ENCODE data around the gene CLDN9.

The CLDN9 gene

DNA sequence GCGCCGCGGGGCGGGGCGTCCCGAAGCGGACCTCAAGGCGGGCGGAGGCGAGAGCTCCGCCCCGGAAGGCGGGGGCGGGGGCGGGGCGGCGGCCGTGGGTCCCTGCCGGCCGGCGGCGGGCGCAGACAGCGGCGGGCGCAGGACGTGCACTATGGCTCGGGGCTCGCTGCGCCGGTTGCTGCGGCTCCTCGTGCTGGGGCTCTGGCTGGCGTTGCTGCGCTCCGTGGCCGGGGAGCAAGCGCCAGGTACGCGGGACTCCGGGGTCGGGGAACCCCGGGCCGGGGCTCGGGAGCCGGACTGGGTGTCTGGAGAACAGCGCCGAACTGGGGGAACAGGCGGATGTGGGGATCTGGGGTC, 7.5 kb downstream of the CLDN9 start, which contains the start of gene TNFRSF12A:
TSS of gene TNFRSF12A (plus strand) at position 122 of the 357 bp plus-strand sequence. CDS start at position 152, 30 bp downstream.
- DNase-seq (ENCODE audit: extremely low spot score), result peak; percentile 91
- POLR2A ChIA-PET, result interaction anchor here (0.6 to 1.2 kb wide), 2 partner anchors 28 to 74 kb away, joined by 3 read pairs; no protein-coding TSS in a partner anchor
- CTCF ChIA-PET, result interaction anchor here (1.2 to 15.9 kb wide), 5 partner anchors 8 to 93 kb away, joined by 3 to 231 read pairs (median 16); no protein-coding TSS in a partner anchor
- TF ChIP-seq, protein P1, sequence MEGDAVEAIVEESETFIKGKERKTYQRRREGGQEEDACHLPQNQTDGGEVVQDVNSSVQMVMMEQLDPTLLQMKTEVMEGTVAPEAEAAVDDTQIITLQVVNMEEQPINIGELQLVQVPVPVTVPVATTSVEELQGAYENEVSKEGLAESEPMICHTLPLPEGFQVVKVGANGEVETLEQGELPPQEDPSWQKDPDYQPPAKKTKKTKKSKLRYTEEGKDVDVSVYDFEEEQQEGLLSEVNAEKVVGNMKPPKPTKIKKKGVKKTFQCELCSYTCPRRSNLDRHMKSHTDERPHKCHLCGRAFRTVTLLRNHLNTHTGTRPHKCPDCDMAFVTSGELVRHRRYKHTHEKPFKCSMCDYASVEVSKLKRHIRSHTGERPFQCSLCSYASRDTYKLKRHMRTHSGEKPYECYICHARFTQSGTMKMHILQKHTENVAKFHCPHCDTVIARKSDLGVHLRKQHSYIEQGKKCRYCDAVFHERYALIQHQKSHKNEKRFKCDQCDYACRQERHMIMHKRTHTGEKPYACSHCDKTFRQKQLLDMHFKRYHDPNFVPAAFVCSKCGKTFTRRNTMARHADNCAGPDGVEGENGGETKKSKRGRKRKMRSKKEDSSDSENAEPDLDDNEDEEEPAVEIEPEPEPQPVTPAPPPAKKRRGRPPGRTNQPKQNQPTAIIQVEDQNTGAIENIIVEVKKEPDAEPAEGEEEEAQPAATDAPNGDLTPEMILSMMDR (IDR thresholded peaks at IDR 0.05; ENCODE audit: control extremely low read depth, extremely low read depth, low read depth, missing control alignments), result no peak

DNA sequence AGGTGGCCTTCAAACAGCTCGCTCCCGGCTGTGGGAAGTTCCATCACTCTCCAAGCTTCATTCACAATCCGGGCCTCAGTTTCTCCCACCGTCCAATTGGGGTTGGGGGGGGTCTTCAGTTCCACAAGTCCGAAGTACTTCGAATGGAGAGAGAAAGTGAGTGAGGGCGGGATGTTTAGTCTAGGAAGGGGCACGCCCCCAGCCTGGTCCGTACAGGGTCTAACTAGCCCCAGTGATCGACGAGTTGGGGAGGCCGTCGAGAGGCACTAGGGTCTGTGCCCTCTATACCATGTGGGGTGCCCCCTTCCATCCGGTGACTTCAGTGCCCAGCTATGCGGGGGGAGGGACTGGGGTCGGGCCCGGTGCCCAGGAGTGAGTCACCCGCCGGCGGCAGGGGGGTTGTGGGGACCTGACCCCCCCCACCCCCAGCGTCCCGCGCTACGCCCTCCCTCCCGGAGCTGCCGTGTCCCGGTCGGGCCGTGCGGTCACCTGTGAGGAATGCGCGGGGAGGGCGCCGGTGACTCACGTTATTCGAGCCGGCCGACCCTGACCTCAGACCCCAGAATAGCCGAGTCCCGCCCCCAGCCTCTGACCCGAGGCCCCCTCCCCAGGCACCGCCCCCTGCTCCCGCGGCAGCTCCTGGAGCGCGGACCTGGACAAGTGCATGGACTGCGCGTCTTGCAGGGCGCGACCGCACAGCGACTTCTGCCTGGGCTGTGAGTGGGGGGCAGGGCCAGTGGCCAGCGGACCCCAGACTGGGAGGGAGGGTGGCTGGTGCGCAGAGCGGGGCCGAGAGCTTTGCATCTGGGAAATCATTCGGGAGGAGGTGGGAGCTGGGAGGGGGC, 8.1 kb downstream of the CLDN9 start:
- no peak for DNase-seq (ENCODE audit: extremely low spot score)
- CTCF ChIA-PET, result interaction anchor here (0.7 to 15.9 kb wide), 7 partner anchors 7 to 94 kb away, joined by 3 to 231 read pairs (median 7); no protein-coding TSS in a partner anchor
- TF ChIP-seq, protein P1 (IDR thresholded peaks at IDR 0.05; ENCODE audit: control extremely low read depth, extremely low read depth, low read depth, missing control alignments), result no peak
- POLR2A ChIA-PET, result no interaction called here

DNA sequence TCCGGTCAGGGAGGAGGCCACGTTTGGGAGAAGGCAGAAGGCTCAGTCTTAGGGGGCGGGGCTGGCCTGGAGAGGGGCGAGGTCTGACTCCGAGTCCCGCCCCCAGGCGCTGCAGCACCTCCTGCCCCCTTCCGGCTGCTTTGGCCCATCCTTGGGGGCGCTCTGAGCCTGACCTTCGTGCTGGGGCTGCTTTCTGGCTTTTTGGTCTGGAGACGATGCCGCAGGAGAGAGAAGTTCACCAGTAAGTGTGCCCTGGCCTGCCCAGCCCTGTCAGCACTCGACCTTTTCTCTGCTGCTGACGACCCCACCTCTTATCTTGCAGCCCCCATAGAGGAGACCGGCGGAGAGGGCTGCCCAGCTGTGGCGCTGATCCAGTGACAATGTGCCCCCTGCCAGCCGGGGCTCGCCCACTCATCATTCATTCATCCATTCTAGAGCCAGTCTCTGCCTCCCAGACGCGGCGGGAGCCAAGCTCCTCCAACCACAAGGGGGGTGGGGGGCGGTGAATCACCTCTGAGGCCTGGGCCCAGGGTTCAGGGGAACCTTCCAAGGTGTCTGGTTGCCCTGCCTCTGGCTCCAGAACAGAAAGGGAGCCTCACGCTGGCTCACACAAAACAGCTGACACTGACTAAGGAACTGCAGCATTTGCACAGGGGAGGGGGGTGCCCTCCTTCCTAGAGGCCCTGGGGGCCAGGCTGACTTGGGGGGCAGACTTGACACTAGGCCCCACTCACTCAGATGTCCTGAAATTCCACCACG, 8.9 kb downstream of the CLDN9 start:
- TF ChIP-seq, protein P1 (IDR thresholded peaks at IDR 0.05; ENCODE audit: control extremely low read depth, extremely low read depth, low read depth, missing control alignments), result peak; percentile 31
- peak; percentile 80 for DNase-seq (ENCODE audit: extremely low spot score)
- CTCF ChIA-PET, result interaction anchor here (0.7 to 15.9 kb wide), 6 partner anchors 11 to 107 kb away, joined by 3 to 231 read pairs (median 8); no protein-coding TSS in a partner anchor
- POLR2A ChIA-PET, result interaction anchor here (0.6 kb wide), 1 partner anchor 30 kb away, joined by 3 read pairs; no protein-coding TSS in a partner anchor

DNA sequence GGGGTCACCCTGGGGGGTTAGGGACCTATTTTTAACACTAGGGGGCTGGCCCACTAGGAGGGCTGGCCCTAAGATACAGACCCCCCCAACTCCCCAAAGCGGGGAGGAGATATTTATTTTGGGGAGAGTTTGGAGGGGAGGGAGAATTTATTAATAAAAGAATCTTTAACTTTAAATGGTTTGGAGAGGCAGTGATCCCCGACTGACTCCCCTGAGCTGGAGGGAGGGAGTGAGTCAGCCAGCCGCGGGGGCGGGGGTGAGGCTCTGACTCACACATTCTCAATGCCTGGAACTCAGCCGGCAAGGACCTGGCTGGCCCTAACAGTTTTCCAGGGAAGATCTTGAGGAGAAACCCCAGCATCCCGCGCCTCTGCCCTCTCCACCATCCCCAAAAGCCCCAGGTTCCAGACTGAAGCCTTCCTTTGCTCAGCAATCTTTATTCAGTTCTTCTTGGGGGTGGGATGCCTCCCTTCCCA, 9.5 kb downstream of the CLDN9 start:
- ChIA-PET CTCF (interaction anchor here (1.0 to 15.9 kb wide), 5 partner anchors 10 to 107 kb away, joined by 3 to 231 read pairs (median 10); no protein-coding TSS in a partner anchor), POLR2A (interaction anchor here (0.6 kb wide), 1 partner anchor 29 kb away, joined by 3 read pairs; no protein-coding TSS in a partner anchor)
- DNase-seq (ENCODE audit: extremely low spot score), result peak; percentile 73
- TF ChIP-seq, protein P1 (IDR thresholded peaks at IDR 0.05; ENCODE audit: control extremely low read depth, extremely low read depth, low read depth, missing control alignments), result no peak

DNA sequence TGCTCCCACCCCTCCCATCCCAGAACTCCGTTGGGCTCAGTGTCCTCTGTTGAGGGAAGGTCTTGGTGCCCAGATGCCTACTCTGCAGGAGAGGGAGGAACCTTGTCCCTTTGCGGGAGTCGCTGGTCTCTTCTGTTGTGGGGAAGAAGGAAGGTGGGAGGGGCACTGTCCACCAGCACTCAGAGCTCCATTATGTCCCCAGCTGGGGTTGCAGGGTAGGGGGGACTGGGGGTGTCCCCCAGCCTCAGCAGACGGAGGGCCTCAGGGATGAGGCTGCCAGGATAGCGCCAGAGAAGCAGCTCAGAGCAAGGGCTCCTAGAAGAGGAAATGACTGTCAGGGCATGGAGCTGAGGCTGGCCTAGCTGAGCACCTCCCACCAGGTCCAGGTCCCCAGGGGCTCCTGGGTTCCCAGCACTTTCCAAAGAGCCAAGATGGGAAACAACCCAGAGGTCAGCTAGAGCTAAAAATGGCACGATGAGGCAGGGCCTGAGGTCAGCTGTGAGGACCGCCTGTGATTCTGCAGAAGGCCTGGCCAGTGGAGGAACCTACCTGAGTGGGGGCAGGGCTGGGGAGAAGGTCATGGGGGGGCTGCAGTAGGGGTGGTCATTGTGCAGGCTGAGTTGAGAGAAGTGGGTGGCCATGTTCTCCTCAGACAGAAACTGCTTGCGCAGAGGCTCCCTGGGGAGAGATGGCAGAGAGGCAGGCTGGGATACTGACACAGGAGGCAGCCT, 10.1 kb downstream of the CLDN9 start:
- CTCF ChIA-PET, result interaction anchor here (0.8 to 15.9 kb wide), 6 partner anchors 10 to 106 kb away, joined by 3 to 231 read pairs (median 8); no protein-coding TSS in a partner anchor
- POLR2A ChIA-PET, result interaction anchor here (0.7 kb wide), 1 partner anchor 112 kb away, joined by 3 read pairs; the partner anchor contains the start of gene ZNF213
- TF ChIP-seq, protein P1 (IDR thresholded peaks at IDR 0.05; ENCODE audit: control extremely low read depth, extremely low read depth, low read depth, missing control alignments), result no peak
- peak; percentile 49 for DNase-seq (ENCODE audit: extremely low spot score)

Data from GM10248 (cell line).